Left lung (tissue), 10 donors: Measurements from ENCODE around the gene TMEM151B. TPM values are rescaled to one million over a fixed set of nuclear protein-coding genes. Genes with fewer than 3 reads are reported as not detected.

Experiments
- ATAC-seq: fragments of 200-7000 bp; cut with Tn5 transposase; one replicate; pipeline ENCODE4 v1.9.1; 2020; ENCODE audit warnings: moderate library complexity
- DNase-seq, 4 donors: peaks; one replicate each; pipeline ENCODE4 v3.0.0-alpha.2; 2013 to 2020
- H3K27ac ChIP-seq, 2 donors: fragments of 200-600 bp; sonication (generic) in 1 of 2; one replicate each; pipeline versions ENCODE4 v1.5.0 to v1.8.0; 2020 to 2021
- H3K27me3 ChIP-seq, 2 donors: fragments of 200-600 bp; sonication (generic) in 1 of 2; one replicate each; pipeline versions ENCODE4 v1.5.0 to v1.8.0; 2020 to 2021
- H3K36me3 ChIP-seq, 2 donors: fragments of 200-600 bp; sonication (generic) in 1 of 2; one replicate each; pipeline versions ENCODE4 v1.5.0 to v1.8.0; 2020 to 2021
- H3K4me1 ChIP-seq, 2 donors: fragments of 200-600 bp; one replicate each; pipeline ENCODE4 v1.8.0; 2021
- H3K4me3 ChIP-seq, 2 donors: fragments of 200-600 bp; sonication (generic) in 1 of 2; one replicate each; pipeline versions ENCODE4 v1.5.0 to v1.8.0; 2020 to 2021; ENCODE audit warnings: mild to moderate bottlenecking in 1 of 2
- H3K9me3 ChIP-seq, 2 donors: fragments of 200-600 bp; sonication (generic) in 1 of 2; one replicate each; pipeline versions ENCODE4 v1.5.0 to v1.8.0; 2020 to 2021
- intact Hi-C, 2 donors: fragments of 100-400 bp; cut with DNase I; formaldehyde crosslinking; loops; one replicate each; pipeline versions ENCODE4 v1.11.2 to v1.14.2; 2022
- polyA plus RNA-seq, 6 donors: library from polyadenylated mRNA; unstranded; fragments of 120-200 nt; gene quantifications; one replicate each; pipeline ENCODE4 v1.2.1, GENCODE V29; 2013; ENCODE audit not compliant: insufficient read length in 6 of 6
- total RNA-seq, 2 donors: library from RNA; stranded (reverse); fragmentation: NEBNext Ultra II Directional; extraction: Animal tissue kit (Norgen Biotek cat#: 25700); gene quantifications; one replicate each; pipeline ENCODE4 v1.2.1, GENCODE V29; 2021
- TF ChIP-seq, protein P1 (sequence below), 2 donors: fragments of 200-600 bp; sonication (generic) in 1 of 2; IDR thresholded peaks; one replicate each; pipeline versions ENCODE4 v1.5.0 to v1.8.0; 2021; ENCODE audit warnings: antibody characterized with exemption in 2 of 2
- donor health status: DM: no; HTN: yes; CAD: no.
- donor health status: DM: no; HTN: no; CAD: no.

TMEM151B gene
- total and polyA plus RNA-seq, 8 donors: 0.70 to 1.2 (median 0.87) TPM; not detected in 2

DNA sequence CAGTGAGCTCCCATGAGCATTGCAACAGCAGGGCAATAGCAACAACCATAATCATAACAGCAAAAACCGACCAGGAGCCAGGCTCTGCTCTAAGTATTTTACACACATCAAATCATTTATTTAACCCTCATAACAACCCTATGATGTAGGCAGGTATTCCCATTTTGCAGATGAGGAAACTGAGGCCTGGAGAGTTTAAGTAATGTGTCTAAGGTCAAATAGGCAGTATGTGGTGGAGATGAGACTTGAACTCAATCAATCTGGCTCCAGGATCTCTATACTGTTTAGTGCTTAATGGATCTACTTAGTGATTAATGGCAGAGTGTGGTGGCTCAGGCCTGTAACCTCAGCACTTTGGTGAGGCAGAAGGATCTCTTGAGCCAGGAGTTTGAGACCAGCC is 3.4 kb downstream of the TMEM151B start:
- TF ChIP-seq, protein P1, sequence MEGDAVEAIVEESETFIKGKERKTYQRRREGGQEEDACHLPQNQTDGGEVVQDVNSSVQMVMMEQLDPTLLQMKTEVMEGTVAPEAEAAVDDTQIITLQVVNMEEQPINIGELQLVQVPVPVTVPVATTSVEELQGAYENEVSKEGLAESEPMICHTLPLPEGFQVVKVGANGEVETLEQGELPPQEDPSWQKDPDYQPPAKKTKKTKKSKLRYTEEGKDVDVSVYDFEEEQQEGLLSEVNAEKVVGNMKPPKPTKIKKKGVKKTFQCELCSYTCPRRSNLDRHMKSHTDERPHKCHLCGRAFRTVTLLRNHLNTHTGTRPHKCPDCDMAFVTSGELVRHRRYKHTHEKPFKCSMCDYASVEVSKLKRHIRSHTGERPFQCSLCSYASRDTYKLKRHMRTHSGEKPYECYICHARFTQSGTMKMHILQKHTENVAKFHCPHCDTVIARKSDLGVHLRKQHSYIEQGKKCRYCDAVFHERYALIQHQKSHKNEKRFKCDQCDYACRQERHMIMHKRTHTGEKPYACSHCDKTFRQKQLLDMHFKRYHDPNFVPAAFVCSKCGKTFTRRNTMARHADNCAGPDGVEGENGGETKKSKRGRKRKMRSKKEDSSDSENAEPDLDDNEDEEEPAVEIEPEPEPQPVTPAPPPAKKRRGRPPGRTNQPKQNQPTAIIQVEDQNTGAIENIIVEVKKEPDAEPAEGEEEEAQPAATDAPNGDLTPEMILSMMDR (IDR thresholded peaks at IDR 0.05): no peak
- H3K27me3 ChIP-seq: peaks cover 60 to 100% of the 10 kb centered on the region in 2 donors
- no peak for ATAC-seq
- no peak for DNase-seq
- H3K4me1 ChIP-seq: peaks cover 0 to 30% of the 10 kb centered on the region in 2 donors
- intact Hi-C loops: no loop called here
- no peaks in the 10 kb centered on the region for H3K9me3 ChIP-seq
- H3K27ac ChIP-seq: no peak overlapping the region
- no peaks in the 10 kb centered on the region for H3K36me3 ChIP-seq
- H3K4me3 ChIP-seq: no peak overlapping the region

- intact Hi-C loops: no loop called here
Observed at GRCh38 chr6:44275271-44275748, 5.1 kb downstream of the TMEM151B start.

GRCh38 chr6:44275749-44276648 is 5.7 kb downstream of the TMEM151B start:
- ATAC-seq: peak; percentile 69
- peaks cover 44 to 90% of the 10 kb centered on the region in 2 donors for H3K27me3 ChIP-seq
- no peaks in the 10 kb centered on the region for H3K9me3 ChIP-seq
- TF ChIP-seq, protein P1 (IDR thresholded peaks at IDR 0.05): no peak
- no peaks in the 10 kb centered on the region for H3K36me3 ChIP-seq
- H3K27ac ChIP-seq: no peak overlapping the region
- peak in 1 of 4 donors; percentile 38 for DNase-seq
- peaks cover 0 to 12% of the 10 kb centered on the region in 2 donors for H3K4me1 ChIP-seq
- intact Hi-C loops: no loop called here
- H3K4me3 ChIP-seq: peak overlapping the region in 1 of 2 donors; percentile 18

More at GRCh38 chr6:44275271-44275748, 5.1 kb downstream of the TMEM151B start:
- Histone ChIP-seq H3K4me3 (no peak overlapping the region), H3K4me1 (peaks cover 0 to 16% of the 10 kb centered on the region in 2 donors), H3K27ac (no peak overlapping the region), H3K27me3 (peaks cover 48 to 95% of the 10 kb centered on the region in 2 donors), H3K9me3 (no peaks in the 10 kb centered on the region), H3K36me3 (no peaks in the 10 kb centered on the region)
- DNase-seq (no peak), ATAC-seq (no peak)
- TF ChIP-seq, protein P1 (IDR thresholded peaks at IDR 0.05): no peak

DNA sequence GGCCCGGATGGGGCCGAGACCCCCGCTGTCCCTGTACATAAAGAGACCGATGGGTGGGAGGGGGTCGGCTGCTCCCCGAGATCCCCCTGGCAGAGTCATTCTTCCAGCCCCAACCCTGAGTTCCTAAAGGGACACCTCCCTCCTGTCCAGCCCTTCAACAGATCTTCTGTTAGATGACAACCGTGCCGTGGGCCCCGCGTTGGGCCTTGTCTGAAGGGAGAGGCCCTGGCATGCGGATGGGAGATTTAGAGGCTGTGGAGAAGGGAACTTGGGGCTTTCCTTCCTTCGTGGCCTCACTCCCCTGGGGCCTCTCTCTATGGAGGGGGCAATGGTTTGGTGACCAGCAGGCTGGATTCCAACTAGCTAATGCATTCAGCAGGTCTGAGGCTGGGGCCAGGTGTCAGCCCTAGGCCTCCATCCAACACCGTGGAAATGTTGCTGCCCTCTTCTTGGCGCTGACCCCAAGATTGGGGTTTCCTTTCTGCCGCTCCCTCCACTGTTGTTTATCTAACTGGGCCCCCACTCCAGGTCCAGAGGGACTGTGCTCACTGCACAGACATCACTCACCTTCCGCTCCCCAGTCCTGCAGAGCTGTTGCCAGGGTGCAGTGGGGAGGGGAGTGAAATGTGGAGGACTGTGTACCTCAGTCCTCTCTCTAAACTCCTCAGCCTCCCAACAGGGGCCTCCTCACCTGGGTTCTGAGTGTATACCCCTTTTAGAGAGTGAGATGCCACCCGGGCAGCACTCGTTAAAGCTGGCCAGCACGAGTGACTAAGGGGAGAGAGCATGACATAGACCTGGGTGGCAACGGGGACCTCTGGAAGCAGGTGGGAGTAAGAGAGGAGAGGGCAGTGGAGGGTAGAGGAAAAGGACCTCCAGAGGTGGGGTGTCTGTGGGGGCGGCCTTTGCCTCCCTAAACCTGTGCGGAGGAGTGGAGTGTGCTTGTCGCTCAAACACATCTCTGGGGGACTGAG is 6.7 kb downstream of the TMEM151B start:
- intact Hi-C loops: no loop called here
- no peaks in the 10 kb centered on the region for H3K9me3 ChIP-seq
- no peak overlapping the region for H3K4me3 ChIP-seq
- peaks cover 40 to 81% of the 10 kb centered on the region in 2 donors for H3K27me3 ChIP-seq
- H3K36me3 ChIP-seq: no peaks in the 10 kb centered on the region
- DNase-seq (no peak), ATAC-seq (no peak)
- peaks cover 0 to 12% of the 10 kb centered on the region in 2 donors for H3K4me1 ChIP-seq
- TF ChIP-seq, protein P1 (IDR thresholded peaks at IDR 0.05): no peak
- H3K27ac ChIP-seq: no peak overlapping the region
